ENCODE data around the gene SETD1B.

DNA sequence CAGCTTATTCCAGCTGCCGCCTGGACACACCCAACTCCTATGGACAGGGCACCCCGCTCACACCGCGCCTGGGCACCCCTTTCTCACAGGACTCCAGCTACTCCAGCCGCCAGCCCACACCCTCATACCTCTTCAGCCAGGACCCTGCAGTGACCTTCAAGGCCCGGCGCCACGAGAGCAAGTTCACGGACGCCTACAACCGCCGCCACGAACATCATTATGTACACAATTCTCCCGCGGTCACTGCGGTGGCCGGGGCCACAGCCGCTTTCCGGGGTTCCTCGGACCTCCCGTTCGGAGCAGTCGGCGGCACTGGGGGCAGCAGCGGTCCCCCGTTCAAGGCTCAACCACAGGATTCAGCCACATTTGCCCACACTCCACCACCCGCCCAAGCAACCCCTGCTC, 5.9 kb downstream of the SETD1B start:
- TF ChIP-seq, protein P1, sequence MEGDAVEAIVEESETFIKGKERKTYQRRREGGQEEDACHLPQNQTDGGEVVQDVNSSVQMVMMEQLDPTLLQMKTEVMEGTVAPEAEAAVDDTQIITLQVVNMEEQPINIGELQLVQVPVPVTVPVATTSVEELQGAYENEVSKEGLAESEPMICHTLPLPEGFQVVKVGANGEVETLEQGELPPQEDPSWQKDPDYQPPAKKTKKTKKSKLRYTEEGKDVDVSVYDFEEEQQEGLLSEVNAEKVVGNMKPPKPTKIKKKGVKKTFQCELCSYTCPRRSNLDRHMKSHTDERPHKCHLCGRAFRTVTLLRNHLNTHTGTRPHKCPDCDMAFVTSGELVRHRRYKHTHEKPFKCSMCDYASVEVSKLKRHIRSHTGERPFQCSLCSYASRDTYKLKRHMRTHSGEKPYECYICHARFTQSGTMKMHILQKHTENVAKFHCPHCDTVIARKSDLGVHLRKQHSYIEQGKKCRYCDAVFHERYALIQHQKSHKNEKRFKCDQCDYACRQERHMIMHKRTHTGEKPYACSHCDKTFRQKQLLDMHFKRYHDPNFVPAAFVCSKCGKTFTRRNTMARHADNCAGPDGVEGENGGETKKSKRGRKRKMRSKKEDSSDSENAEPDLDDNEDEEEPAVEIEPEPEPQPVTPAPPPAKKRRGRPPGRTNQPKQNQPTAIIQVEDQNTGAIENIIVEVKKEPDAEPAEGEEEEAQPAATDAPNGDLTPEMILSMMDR (IDR thresholded peaks at IDR 0.05), result no peak
- TF ChIP-seq POLR2A (IDR thresholded peaks at IDR 0.05) (no peak), POLR2AphosphoS5 (IDR thresholded peaks at IDR 0.05) (no peak), EP300 (IDR thresholded peaks at IDR 0.05) (no peak)
